Measurements from ENCODE around the gene INHBB. TPM values are rescaled to one million over a fixed set of nuclear protein-coding genes. Genes with fewer than 3 reads are reported as not detected.

INHBB gene
- total RNA-seq, 2 donors from 2014 or later = 35.9 to 83.7 TPM

- intact Hi-C loops (cut with DNase I) = loop anchor here (10.0 kb wide), 1 partner anchor 730 kb away; no protein-coding TSS in a partner anchor
- DNase-seq (ENCODE audit: low spot score) = peak; percentile 34
- under 1% methylated on average over 64 of the region's 75 CpGs for WGBS
- Histone ChIP-seq H3K27me3 (replicated peaks; ENCODE audit: insufficient read depth) (no peaks in the 10 kb centered on the region), H3K36me3 (peaks cover 0 to under 1% of the 10 kb centered on the region in 2 donors), H3K4me1 (replicated peaks) (peaks cover 10% of the 10 kb centered on the region), H3K27ac (peak overlapping the region; percentile 75 to 92), H3K9me3 (no peaks in the 10 kb centered on the region), H3K4me3 (peak overlapping the region; percentile 49 to 65)
- no peak for TF ChIP-seq POLR2A (IDR thresholded peaks at IDR 0.05)
- no peak for TF ChIP-seq POLR2AphosphoS5 (IDR thresholded peaks at IDR 0.05)
- TF ChIP-seq CTCF (IDR thresholded peaks at IDR 0.05) = peak in 3 of 4 experiments; percentile 10 to 49 (median 37)
These were observed 1.5 kb upstream of the INHBB start for GRCh38 chr2:120344214-120344975.

- Histone ChIP-seq H3K27ac (peak overlapping the region; percentile 75 to 92), H3K4me1 (replicated peaks) (peaks cover 10% of the 10 kb centered on the region), H3K9me3 (no peaks in the 10 kb centered on the region), H3K27me3 (replicated peaks; ENCODE audit: insufficient read depth) (no peaks in the 10 kb centered on the region), H3K4me3 (peak overlapping the region; percentile 49 to 65), H3K36me3 (peaks cover 0 to 8% of the 10 kb centered on the region in 2 donors)
- DNase-seq (ENCODE audit: low spot score) = peak; percentile 10
- intact Hi-C loops (cut with DNase I) = loop anchor here (5.0 to 10.0 kb wide), 2 partner anchors 207 to 730 kb away; no protein-coding TSS in a partner anchor
- WGBS = under 1% methylated on average over 88 of the region's 90 CpGs
- peak in 1 of 4 experiments; percentile 4 for TF ChIP-seq CTCF (IDR thresholded peaks at IDR 0.05)
- no peak for TF ChIP-seq POLR2A (IDR thresholded peaks at IDR 0.05)
- TF ChIP-seq POLR2AphosphoS5 (IDR thresholded peaks at IDR 0.05) = no peak
These were observed 857 bp upstream of the INHBB start for GRCh38 chr2:120344976-120345581.

- Histone ChIP-seq H3K27me3 (replicated peaks; ENCODE audit: insufficient read depth) (no peaks in the 10 kb centered on the region), H3K4me1 (replicated peaks) (peaks cover 10% of the 10 kb centered on the region)
- intact Hi-C loops (cut with DNase I) = loop anchor here (5.0 to 10.0 kb wide), 2 partner anchors 207 to 729 kb away; no protein-coding TSS in a partner anchor
These were observed 328 bp upstream of the INHBB start for GRCh38 chr2:120345608-120346007.

GRCh38 chr2:120346667-120347358, 877 bp downstream of the INHBB start:
- H3K4me1 ChIP-seq (replicated peaks) = peaks cover 10% of the 10 kb centered on the region
- 3% methylated on average over 54 of the region's 54 CpGs for WGBS
- no peaks in the 10 kb centered on the region for H3K9me3 ChIP-seq
- H3K27me3 ChIP-seq (replicated peaks; ENCODE audit: insufficient read depth) = no peaks in the 10 kb centered on the region
- H3K27ac ChIP-seq = peak overlapping the region; percentile 71 to 92
- intact Hi-C loops (cut with DNase I) = loop anchor here (5.0 to 10.0 kb wide), 2 partner anchors 205 to 728 kb away; no protein-coding TSS in a partner anchor
- H3K4me3 ChIP-seq = peak overlapping the region; percentile 43 to 65
- peak; percentile 24 for DNase-seq (ENCODE audit: low spot score)
- peaks cover 0 to 9% of the 10 kb centered on the region in 2 donors for H3K36me3 ChIP-seq
- TF ChIP-seq POLR2A (IDR thresholded peaks at IDR 0.05) = no peak
- TF ChIP-seq POLR2AphosphoS5 (IDR thresholded peaks at IDR 0.05) = no peak
- no peak for TF ChIP-seq CTCF (IDR thresholded peaks at IDR 0.05)

More at GRCh38 chr2:120345608-120346007, 328 bp upstream of the INHBB start:
- Histone ChIP-seq H3K9me3 (no peaks in the 10 kb centered on the region), H3K27ac (peak overlapping the region; percentile 75 to 92), H3K36me3 (peaks cover 0 to 9% of the 10 kb centered on the region in 2 donors), H3K4me3 (peak overlapping the region; percentile 49 to 65)
- TF ChIP-seq POLR2AphosphoS5 (IDR thresholded peaks at IDR 0.05) = no peak
- no peak for TF ChIP-seq POLR2A (IDR thresholded peaks at IDR 0.05)
- TF ChIP-seq CTCF (IDR thresholded peaks at IDR 0.05) = no peak
- WGBS = under 1% methylated on average over 36 of the region's 62 CpGs
- DNase-seq (ENCODE audit: low spot score) = no peak

Measured in prostate gland (tissue), 2 donors.